Measurements from ENCODE around the gene TRMT6.

TRMT6 gene

DNA sequence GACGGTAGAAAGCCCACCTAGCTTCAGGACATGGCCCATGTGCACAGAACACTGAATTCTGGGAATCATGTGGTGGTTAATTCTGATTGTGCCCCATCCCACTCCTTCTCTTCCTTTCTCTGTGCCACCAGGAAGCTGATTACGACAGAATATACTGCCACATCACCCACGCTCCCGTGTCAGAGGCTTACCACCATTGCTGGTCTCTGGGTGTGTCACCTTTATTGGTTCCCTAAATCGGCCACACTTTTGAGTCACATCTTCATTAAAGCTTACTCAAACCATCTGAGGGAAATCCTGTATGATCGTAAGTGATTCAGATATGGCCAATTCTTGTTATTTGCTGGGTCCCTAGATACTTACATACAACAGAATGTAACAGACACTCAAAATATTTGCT, 3.1 kb downstream of the TRMT6 start:
- no peak for DNase-seq (ENCODE audit: low read depth, low spot score)

DNA sequence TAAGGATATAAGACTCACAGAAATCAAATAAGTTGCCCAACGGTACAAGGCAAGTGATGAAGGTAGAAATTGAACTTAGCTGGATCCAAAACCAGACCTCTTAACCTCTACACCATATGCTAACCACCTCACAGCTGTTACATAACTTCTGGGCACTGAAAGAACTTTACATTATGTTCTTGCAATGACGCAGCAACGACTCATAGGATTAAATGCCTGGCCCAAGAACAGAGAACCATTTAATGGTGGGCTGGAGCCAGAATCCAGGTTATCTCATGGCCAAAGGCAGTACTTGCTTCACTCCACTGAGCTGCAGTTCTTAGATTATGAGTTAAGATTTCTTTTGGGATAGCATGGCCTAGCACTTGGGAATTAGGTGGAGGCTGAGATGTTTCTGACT, 4.4 kb downstream of the TRMT6 start:
- DNase-seq (ENCODE audit: low read depth, low spot score), result no peak

- DNase-seq (ENCODE audit: low read depth, low spot score), result no peak
Measured at GRCh38 chr20:5938456-5939029, 11.8 kb downstream of the TRMT6 start.

- DNase-seq (ENCODE audit: low read depth, low spot score), result no peak
Measured at GRCh38 chr20:5936238-5936637, 14.1 kb downstream of the TRMT6 start.

GRCh38 chr20:5935384-5935783, 14.9 kb downstream of the TRMT6 start:
- DNase-seq (ENCODE audit: low read depth, low spot score), result no peak

DNA sequence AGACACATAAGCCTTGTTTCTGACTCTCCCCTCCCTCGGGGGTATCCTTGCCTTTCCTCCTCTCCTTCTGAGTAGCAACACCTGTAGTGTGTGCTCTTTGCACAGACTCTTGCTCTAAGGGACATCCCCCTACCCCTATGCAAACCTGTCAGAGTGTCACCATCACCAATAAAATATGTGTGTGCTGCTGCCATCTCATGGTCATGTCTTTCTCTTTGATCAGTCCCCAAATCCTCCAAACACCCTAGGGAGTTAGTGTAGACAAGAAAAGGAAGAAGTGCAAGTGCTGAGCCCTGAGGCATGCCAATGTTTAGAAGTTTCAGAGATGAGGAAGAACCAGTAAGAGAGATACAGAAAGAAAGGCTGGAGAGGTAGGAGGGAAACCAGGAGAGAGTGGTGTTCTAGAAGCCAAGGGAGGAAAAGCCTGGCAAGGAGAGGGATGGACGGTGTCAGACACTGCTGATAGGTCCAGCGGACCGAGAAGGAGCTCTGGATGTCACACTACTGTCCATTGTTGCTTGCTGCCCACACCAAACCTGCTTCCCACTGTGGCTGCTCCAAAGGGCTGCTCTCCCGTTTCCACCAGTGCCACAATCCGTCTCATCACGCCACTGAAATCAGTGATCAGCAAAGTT, 16.4 kb downstream of the TRMT6 start:
- DNase-seq (ENCODE audit: low read depth, low spot score), result peak; percentile 20

GRCh38 chr20:5932796-5933195, 17.5 kb downstream of the TRMT6 start:
- no peak for DNase-seq (ENCODE audit: low read depth, low spot score)

DNA sequence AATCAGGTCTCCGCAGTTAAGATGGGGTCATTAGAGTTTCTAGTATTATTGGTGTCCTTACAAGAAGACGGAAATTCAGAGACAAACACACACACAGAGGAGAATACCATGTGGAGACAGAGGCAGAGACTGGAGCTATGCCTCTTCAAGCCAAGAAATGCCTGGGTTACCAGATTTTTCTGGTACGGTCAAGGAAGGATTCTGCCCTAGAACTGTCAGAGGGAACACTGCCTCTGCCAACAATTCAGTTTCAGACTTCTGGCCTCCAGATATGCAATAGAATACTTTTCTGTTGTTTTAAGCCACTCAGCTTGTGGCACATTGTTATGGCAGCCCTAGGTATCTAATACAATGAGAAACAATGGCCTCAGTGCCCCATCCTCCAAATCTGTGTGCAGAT, 18.9 kb downstream of the TRMT6 start:
- DNase-seq (ENCODE audit: low read depth, low spot score), result no peak

GRCh38 chr20:5928836-5929715, 21.3 kb downstream of the TRMT6 start:
- no peak for DNase-seq (ENCODE audit: low read depth, low spot score)

DNA sequence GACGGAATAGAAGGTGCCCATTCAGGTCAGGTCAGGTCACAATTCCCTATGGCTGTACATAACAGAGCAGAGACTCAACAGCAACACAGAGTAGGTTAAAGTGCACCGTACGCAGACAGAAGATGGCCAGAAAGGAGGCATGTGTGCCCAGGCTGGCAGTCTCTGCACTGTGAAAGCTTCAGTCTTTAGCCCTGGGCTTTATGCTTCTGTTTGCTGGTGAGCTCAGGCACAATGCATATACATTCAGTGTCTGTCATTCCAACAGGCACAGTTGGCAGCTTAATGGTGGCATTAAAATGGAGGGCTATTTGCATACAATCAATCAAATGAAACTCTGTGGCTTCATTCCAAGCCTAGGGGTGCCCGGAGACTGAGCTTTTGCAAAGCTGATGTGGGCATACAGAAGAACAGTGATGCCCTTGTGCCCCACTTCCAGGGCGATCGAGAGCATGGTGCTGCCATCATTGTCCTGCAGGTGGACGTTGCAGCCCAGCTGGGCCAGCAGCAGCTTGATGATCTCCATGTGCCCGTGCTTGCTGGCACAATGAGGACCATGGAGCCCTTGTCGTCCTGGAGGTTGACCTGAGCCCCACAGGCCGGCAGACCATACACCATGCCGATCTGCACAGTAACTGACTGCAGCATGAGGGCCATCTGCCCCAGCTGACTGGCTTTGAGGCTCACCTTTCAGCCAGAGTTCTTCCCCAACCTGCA, 22.4 kb downstream of the TRMT6 start:
- DNase-seq (ENCODE audit: low read depth, low spot score), result no peak

- no peak for DNase-seq (ENCODE audit: low read depth, low spot score)
Measured at GRCh38 chr20:5925551-5925950, 24.8 kb downstream of the TRMT6 start.

DNA sequence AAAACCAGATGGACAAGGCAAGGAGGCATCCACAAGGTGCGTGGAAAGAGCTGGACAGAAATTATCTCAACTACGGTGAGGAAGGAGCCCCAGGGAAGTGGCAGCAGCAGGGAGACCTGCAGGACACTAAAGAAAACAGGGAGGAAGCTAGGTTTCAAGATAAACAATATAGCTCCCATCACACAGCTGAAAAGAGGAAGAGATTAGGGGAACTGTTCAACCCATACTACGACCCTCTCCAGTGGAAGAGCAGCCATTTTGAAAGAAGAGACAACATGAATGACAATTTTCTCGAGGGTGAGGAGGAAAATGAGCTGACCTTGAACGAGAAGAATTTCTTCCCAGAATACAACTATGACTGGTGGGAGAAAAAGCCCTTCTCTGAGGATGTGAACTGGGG, 26.8 kb downstream of the TRMT6 start:
- no peak for DNase-seq (ENCODE audit: low read depth, low spot score)

DNA sequence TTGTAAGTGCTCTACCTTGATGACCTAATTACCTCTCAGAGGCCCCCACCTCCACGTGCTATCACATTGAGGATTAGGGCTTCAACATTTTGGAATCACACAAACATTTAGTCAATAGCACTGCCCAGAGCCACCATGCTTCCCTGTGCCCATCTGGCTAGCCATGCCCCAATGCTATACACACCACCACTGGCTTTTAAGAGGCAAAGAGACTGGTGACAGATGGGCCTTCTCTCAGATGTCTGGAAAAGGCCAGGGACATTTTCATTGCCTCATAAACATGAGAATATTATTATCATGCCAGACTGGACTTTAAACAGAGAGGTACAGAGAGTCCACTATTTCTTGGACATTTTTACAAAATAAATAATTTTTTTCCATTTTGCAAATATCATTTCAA, 29.8 kb downstream of the TRMT6 start:
- no peak for DNase-seq (ENCODE audit: low read depth, low spot score)

GRCh38 chr20:5919626-5920544, 30.4 kb downstream of the TRMT6 start:
- DNase-seq (ENCODE audit: low read depth, low spot score), result peak; percentile 4

- peak; percentile 27 for DNase-seq (ENCODE audit: low read depth, low spot score)
Measured at GRCh38 chr20:5918856-5919625, 31.3 kb downstream of the TRMT6 start.

- DNase-seq (ENCODE audit: low read depth, low spot score), result no peak
Measured at GRCh38 chr20:5914859-5915258, 35.5 kb downstream of the TRMT6 start.

GRCh38 chr20:5913166-5913565, 37.2 kb downstream of the TRMT6 start:
- DNase-seq (ENCODE audit: low read depth, low spot score), result no peak

DNA sequence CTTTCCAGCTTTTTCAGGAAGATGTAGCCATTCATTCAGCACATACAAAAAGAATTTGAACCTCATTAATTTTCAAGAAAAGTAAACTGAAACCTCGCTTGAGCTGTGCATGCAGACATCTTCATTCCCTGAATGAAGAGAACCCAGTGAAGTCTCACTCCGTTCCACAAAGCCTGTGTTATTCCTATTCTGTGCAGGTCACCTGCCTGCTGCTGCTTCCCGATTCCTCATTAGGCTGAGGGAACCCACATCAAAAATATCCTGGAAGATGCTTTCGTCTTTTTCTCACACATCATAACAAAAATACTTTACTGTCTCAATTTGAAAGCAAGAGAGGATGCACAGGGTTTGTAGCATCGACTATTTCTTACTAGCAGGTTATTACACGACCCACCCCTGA, 40.1 kb downstream of the TRMT6 start:
- no peak for DNase-seq (ENCODE audit: low read depth, low spot score)

DNA sequence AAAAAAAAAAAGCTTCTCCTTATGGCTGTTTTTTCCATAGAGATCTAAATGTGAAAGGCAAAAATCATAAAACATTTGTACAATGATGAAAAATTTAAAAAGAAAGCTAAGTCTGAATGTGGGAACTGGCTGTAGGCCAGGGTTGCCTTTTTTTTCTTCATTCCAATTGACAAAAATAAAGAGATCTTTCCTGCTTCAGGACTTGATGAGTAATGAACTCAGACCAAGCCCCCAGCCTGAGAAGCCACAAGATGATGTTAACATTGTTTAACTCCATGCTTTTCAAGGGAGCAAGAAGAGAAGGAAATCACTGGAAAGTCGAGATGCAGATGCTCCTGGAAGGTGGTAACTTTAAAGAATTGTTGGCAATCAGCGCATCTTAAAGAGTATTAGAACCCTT, 41.4 kb downstream of the TRMT6 start:
- no peak for DNase-seq (ENCODE audit: low read depth, low spot score)

DNA sequence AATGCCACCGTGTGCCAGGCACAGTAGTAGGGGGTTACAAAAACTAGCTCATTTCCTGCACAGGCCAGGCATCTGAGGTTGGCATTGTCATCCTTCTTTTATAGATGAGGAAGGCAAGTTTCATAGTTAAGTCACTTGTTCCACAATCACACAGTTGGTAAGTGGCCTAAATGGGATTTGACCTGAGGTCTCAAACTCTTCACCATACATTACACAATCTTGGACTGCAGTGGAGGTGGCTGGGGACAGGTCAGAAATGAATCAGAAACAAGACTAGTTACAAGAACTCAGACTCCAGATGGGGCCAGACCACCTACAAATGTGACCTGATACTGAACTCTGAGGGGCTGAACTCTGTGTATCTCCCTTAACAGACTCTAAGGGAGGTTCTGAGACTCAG, 49.4 kb downstream of the TRMT6 start:
- DNase-seq (ENCODE audit: low read depth, low spot score), result no peak

Measured in ELF-1 (cell line).